OCI-LY3 (cell line): ENCODE measurements around the gene CLK4.

ENCODE experiments used
- H2AFZ ChIP-seq: fragments of 200-600, 300-600 bp; shearing (Covaris generic); 2 replicates; pipeline ENCODE4 v1.6.0; 2014; ENCODE audit warnings: antibody characterized with exemption, low read depth, low read length
- H3K27ac ChIP-seq: fragments of 200-600, 300-600 bp; sonication (generic); 2 replicates; pipeline ENCODE4 v1.5.1; 2014; ENCODE audit warnings: mild to moderate bottlenecking, low read length, moderate library complexity, mixed read lengths
- H3K27me3 ChIP-seq: fragments of 200-600, 300-600 bp; sonication (generic); 2 replicates; pipeline ENCODE4 v1.6.1; 2014; ENCODE audit warnings: low read depth, low read length, mixed read lengths
- H3K36me3 ChIP-seq: fragments of 200-600, 300-600 bp; sonication (generic); replicated peaks from 2 replicates; pipeline ENCODE3; 2014; ENCODE audit warnings: low read depth, low read length, mixed read lengths
- H3K4me1 ChIP-seq: fragments of 300-600, 200-600 bp; sonication (generic); 2 replicates; pipeline ENCODE4 v1.6.1; 2014; ENCODE audit warnings: low read length, mixed read lengths
- H3K4me2 ChIP-seq: fragments of 200-600, 300-600 bp; sonication (generic); 2 replicates; pipeline ENCODE4 v1.6.1; 2014; ENCODE audit warnings: low read length, mixed read lengths
- H3K4me3 ChIP-seq: fragments of 300-600, 200-600 bp; sonication (generic); 2 replicates; pipeline ENCODE4 v1.5.1; 2014; ENCODE audit warnings: antibody characterized with exemption, mild to moderate bottlenecking, low read length, moderate library complexity
- H3K79me2 ChIP-seq: fragments of 300-600, 200-600 bp; shearing (Covaris generic); 2 replicates; pipeline ENCODE4 v1.6.1; 2014; ENCODE audit warnings: mild to moderate bottlenecking, low read length, mixed read lengths
- H3K9ac ChIP-seq: fragments of 300-600, 200-600 bp; shearing (Covaris generic); 2 replicates; pipeline ENCODE4 v1.6.0; 2014; ENCODE audit warnings: mild to moderate bottlenecking, low read length, moderate library complexity
- H3K9me3 ChIP-seq: fragments of 200-600, 300-600 bp; shearing (Covaris generic); 2 replicates; pipeline ENCODE4 v1.6.1; 2014; ENCODE audit warnings: low read length, mixed read lengths; ENCODE audit not compliant: insufficient read depth
- H4K20me1 ChIP-seq: fragments of 200-600, 300-600 bp; sonication (generic); 2 replicates; pipeline ENCODE4 v1.6.1; 2016; ENCODE audit warnings: low read length, mixed read lengths; ENCODE audit not compliant: insufficient read depth
- EZH2phosphoT487 ChIP-seq: fragments of 200-600 bp; shearing (Covaris generic); IDR thresholded peaks from 2 replicates; pipeline ENCODE4 v1.6.1; 2018; ENCODE audit warnings: antibody characterized with exemption, mixed run types, low read depth
- TF ChIP-seq, protein P1 (sequence below): fragments of 200-600, 300-600 bp; sonication (generic); IDR thresholded peaks from 2 replicates; pipeline ENCODE4 v1.5.1; 2014; ENCODE audit warnings: antibody characterized with exemption, low read length, low read depth

CLK4 gene

DNA sequence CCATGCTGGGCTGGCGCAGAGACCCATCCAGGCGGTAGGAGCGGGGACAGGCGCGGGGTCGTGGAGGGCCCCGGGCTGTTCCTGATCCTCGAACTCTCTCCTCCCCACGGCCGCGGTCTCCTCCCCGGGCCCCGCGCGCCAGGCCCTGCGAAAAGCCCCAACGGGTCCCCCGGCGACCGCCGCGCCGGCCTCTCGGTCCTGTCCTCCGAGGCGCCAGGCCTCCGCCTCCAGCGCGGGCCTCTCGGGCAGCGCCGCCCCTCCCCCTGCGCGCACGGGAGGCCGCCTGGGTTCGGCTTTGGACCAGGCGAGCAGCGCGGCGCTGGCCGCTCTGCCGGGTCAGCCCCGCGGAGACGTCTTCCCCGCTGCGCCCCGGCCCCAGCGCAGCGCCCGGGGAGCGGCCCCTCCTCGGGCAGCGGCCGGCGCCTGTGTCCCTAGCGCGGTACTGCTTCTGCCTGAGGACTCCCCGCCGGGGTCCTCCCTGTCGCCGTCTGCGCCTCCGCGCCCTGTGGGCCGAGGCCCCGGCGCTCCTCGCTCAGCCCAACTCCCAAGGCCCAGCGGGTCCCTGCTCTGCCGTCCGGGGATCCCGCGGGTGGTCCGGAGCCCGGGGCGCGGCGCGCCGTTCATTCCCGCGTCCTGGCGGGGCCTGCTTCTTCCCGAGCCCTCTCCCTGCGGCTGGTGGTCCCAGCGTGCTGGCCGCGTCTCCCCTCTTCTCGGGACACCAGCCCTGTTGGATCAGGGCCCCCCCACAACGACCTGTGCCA lies 50.1 kb downstream of the CLK4 start:
- H3K4me1 ChIP-seq, result no peaks in the 10 kb centered on the region
- H4K20me1 ChIP-seq, result no peaks in the 10 kb centered on the region
- no peaks in the 10 kb centered on the region for H3K9me3 ChIP-seq
- no peak overlapping the region for H2AFZ ChIP-seq
- H3K9ac ChIP-seq, result no peak overlapping the region
- H3K79me2 ChIP-seq, result no peaks in the 10 kb centered on the region
- TF ChIP-seq, protein P1, sequence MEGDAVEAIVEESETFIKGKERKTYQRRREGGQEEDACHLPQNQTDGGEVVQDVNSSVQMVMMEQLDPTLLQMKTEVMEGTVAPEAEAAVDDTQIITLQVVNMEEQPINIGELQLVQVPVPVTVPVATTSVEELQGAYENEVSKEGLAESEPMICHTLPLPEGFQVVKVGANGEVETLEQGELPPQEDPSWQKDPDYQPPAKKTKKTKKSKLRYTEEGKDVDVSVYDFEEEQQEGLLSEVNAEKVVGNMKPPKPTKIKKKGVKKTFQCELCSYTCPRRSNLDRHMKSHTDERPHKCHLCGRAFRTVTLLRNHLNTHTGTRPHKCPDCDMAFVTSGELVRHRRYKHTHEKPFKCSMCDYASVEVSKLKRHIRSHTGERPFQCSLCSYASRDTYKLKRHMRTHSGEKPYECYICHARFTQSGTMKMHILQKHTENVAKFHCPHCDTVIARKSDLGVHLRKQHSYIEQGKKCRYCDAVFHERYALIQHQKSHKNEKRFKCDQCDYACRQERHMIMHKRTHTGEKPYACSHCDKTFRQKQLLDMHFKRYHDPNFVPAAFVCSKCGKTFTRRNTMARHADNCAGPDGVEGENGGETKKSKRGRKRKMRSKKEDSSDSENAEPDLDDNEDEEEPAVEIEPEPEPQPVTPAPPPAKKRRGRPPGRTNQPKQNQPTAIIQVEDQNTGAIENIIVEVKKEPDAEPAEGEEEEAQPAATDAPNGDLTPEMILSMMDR, result no peak
- H3K4me2 ChIP-seq, result no peak overlapping the region
- no peak overlapping the region for H3K27ac ChIP-seq
- no peak overlapping the region for H3K4me3 ChIP-seq
- no peaks in the 10 kb centered on the region for H3K27me3 ChIP-seq
- no peaks in the 10 kb centered on the region for H3K36me3 ChIP-seq

DNA sequence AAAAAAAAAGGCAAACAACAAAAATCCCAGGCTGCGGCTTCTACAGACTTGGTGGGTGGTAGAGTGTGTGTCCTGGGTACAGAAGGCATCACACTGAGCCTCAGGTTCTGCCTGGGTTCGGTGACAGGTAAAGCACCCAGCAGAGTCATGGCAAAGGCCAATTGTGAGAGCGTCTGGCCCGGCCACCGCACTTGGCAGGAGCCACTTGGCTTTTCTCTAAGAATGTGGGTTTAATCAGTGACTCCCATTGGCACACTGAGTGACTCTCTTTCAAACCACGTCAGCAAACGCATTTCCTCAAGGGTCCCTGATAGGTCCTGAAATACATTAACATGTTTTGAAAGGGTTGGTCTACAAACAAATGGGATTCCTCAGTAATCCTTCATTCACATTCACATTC lies 53.6 kb downstream of the CLK4 start:
- TF ChIP-seq, protein P1, result no peak
- no peak for TF ChIP-seq EZH2phosphoT487
- Histone ChIP-seq H3K27ac (no peak overlapping the region), H3K9me3 (no peaks in the 10 kb centered on the region), H3K36me3 (no peaks in the 10 kb centered on the region), H3K79me2 (no peaks in the 10 kb centered on the region), H3K4me2 (no peak overlapping the region), H3K4me3 (no peak overlapping the region), H3K27me3 (no peaks in the 10 kb centered on the region), H4K20me1 (no peaks in the 10 kb centered on the region), H3K9ac (no peak overlapping the region), H2AFZ (no peak overlapping the region), H3K4me1 (no peaks in the 10 kb centered on the region)

DNA sequence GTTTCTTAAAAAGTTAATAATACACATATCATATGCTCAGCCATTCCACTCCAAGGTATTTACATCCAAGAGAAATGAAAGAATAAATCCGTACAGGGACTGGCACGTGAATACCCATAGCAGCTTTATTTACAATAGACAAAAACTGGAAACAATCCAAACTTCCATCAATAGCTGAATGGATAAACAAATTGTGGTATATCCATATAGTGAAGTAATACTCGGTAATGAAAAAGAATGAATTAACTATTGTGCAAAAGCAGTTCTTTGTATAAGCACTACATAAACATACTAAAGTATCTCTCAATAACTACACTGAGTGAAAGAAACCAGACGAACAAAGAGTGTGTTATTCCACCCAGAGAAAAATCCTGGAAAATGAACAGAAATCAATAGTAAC lies 54.2 kb downstream of the CLK4 start:
- Histone ChIP-seq H3K9me3 (no peaks in the 10 kb centered on the region), H3K4me1 (no peaks in the 10 kb centered on the region)
- no peak for TF ChIP-seq EZH2phosphoT487
- TF ChIP-seq, protein P1, result no peak

DNA sequence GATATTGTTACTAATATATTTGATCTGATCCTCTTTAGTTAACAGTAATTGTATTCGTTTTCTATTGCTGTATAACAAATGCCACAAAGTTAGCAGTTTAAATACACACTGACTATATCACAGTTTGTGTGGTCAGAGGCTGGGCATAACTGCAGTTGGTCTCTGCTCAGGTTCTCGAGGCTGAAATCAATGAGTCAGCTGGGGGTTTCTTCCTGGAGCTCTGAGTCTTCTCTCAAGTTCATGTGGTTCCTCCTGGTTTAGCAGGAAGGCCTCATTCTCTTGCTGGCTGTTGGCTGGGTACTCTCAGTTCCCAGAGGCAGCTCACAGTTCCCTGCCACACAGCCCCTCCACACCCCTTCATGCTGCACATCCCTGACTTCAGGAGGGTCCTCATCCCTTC lies 57.4 kb downstream of the CLK4 start:
- Histone ChIP-seq H3K27ac (no peak overlapping the region), H3K4me2 (no peak overlapping the region), H3K36me3 (no peaks in the 10 kb centered on the region), H3K79me2 (no peaks in the 10 kb centered on the region), H2AFZ (no peak overlapping the region), H3K9ac (no peak overlapping the region), H3K9me3 (no peaks in the 10 kb centered on the region), H3K27me3 (no peaks in the 10 kb centered on the region), H3K4me1 (no peaks in the 10 kb centered on the region), H4K20me1 (no peaks in the 10 kb centered on the region), H3K4me3 (no peak overlapping the region)
- TF ChIP-seq, protein P1, result no peak
- TF ChIP-seq EZH2phosphoT487, result no peak

More for the DNA sequence above, 54.2 kb downstream of the CLK4 start:
- no peaks in the 10 kb centered on the region for H3K79me2 ChIP-seq
- no peaks in the 10 kb centered on the region for H3K27me3 ChIP-seq
- H2AFZ ChIP-seq, result no peak overlapping the region
- no peak overlapping the region for H3K4me3 ChIP-seq
- H3K9ac ChIP-seq, result no peak overlapping the region
- no peaks in the 10 kb centered on the region for H4K20me1 ChIP-seq
- no peak overlapping the region for H3K27ac ChIP-seq
- H3K36me3 ChIP-seq, result no peaks in the 10 kb centered on the region
- H3K4me2 ChIP-seq, result no peak overlapping the region
